Measurements from ENCODE around the gene ARHGEF19. TPM values are rescaled to one million over a fixed set of nuclear protein-coding genes. Genes with fewer than 3 reads are reported as not detected.
A peak's percentile ranks its signal among the peaks of the same experiment; 100 is the strongest.
"Not testable (repeated sequence)": the region's sequence is repeated elsewhere in the genome, so short reads cannot be mapped to it uniquely, and the experiment has no call there.

The ARHGEF19 gene
- total and polyA plus RNA-seq, 2 donors: 6.9 to 15.2 TPM

GRCh38 chr1:16172964-16173446 lies 39.4 kb downstream of the ARHGEF19 start:
- no peak for DNase-seq (ENCODE audit: extremely low spot score)
- WGBS: 73% methylated on average over 14 of the region's 14 CpGs
- Histone ChIP-seq H3K4me3 (ENCODE audit: low read depth, low read length) (no peak overlapping the region), H3K27ac (ENCODE audit: low read depth) (peak overlapping the region; percentile 81), H3K36me3 (ENCODE audit: insufficient read depth) (no peaks in the 10 kb centered on the region), H3K4me1 (ENCODE audit: insufficient read depth) (peaks cover 2% of the 10 kb centered on the region)

- Histone ChIP-seq H3K4me1 (ENCODE audit: insufficient read depth) (peaks cover 4% of the 10 kb centered on the region), H3K27ac (ENCODE audit: low read depth) (no peak overlapping the region), H3K36me3 (ENCODE audit: insufficient read depth) (no peaks in the 10 kb centered on the region), H3K4me3 (ENCODE audit: low read depth, low read length) (no peak overlapping the region)
- WGBS: 92% methylated on average over 15 of the region's 15 CpGs
- no peak for DNase-seq (ENCODE audit: extremely low spot score)
Measured at GRCh38 chr1:16172218-16172830, 40.1 kb downstream of the ARHGEF19 start.

GRCh38 chr1:16171314-16172151 lies 40.9 kb downstream of the ARHGEF19 start:
- no peak for DNase-seq (ENCODE audit: extremely low spot score)
- Histone ChIP-seq H3K4me3 (ENCODE audit: low read depth, low read length) (no peak overlapping the region), H3K4me1 (ENCODE audit: insufficient read depth) (peaks cover 4% of the 10 kb centered on the region), H3K27ac (ENCODE audit: low read depth) (no peak overlapping the region), H3K36me3 (ENCODE audit: insufficient read depth) (no peaks in the 10 kb centered on the region)
- WGBS: 90% methylated on average over 19 of the region's 19 CpGs

GRCh38 chr1:16170283-16170673 lies 42.2 kb downstream of the ARHGEF19 start:
- no peak for DNase-seq (ENCODE audit: extremely low spot score)
- Histone ChIP-seq H3K36me3 (ENCODE audit: insufficient read depth) (no peaks in the 10 kb centered on the region), H3K27ac (ENCODE audit: low read depth) (no peak overlapping the region), H3K4me1 (ENCODE audit: insufficient read depth) (peaks cover 2% of the 10 kb centered on the region), H3K4me3 (ENCODE audit: low read depth, low read length) (no peak overlapping the region)
- 97% methylated on average over 3 of the region's 3 CpGs for WGBS

GRCh38 chr1:16168622-16169360 lies 43.7 kb downstream of the ARHGEF19 start:
- Histone ChIP-seq H3K4me1 (ENCODE audit: insufficient read depth) (peaks cover 2% of the 10 kb centered on the region), H3K4me3 (ENCODE audit: low read depth, low read length) (no peak overlapping the region), H3K36me3 (ENCODE audit: insufficient read depth) (no peaks in the 10 kb centered on the region), H3K27ac (ENCODE audit: low read depth) (no peak overlapping the region)
- DNase-seq (ENCODE audit: extremely low spot score): no peak
- WGBS: 80% methylated on average over 13 of the region's 13 CpGs

- H3K36me3 ChIP-seq (ENCODE audit: insufficient read depth); H3K27ac ChIP-seq (ENCODE audit: low read depth): not testable (repeated sequence)
Measured at GRCh38 chr1:16168144-16168495, 44.3 kb downstream of the ARHGEF19 start.

GRCh38 chr1:16167331-16168143 lies 44.9 kb downstream of the ARHGEF19 start:
- Histone ChIP-seq H3K27ac (ENCODE audit: low read depth) (no peak overlapping the region), H3K36me3 (ENCODE audit: insufficient read depth) (no peaks in the 10 kb centered on the region), H3K4me3 (ENCODE audit: low read depth, low read length) (peak overlapping the region; percentile 36), H3K4me1 (ENCODE audit: insufficient read depth) (peaks cover 2% of the 10 kb centered on the region)
- WGBS: 6% methylated on average over 60 of the region's 60 CpGs
- no peak for DNase-seq (ENCODE audit: extremely low spot score)

More at GRCh38 chr1:16168144-16168495, 44.3 kb downstream of the ARHGEF19 start:
- not testable (repeated sequence) for H3K4me1 ChIP-seq (ENCODE audit: insufficient read depth); DNase-seq (ENCODE audit: extremely low spot score)
- WGBS: 66% methylated on average over 10 of the region's 10 CpGs
- peak overlapping the region; percentile 36 for H3K4me3 ChIP-seq (ENCODE audit: low read depth, low read length)

GRCh38 chr1:16166117-16166516 lies 46.3 kb downstream of the ARHGEF19 start:
- no peak for DNase-seq (ENCODE audit: extremely low spot score)
- no peaks in the 10 kb centered on the region for H3K36me3 ChIP-seq (ENCODE audit: insufficient read depth)
- H3K4me3 ChIP-seq (ENCODE audit: low read depth, low read length): no peak overlapping the region
- 46% methylated on average over 2 of the region's 2 CpGs for WGBS
- H3K27ac ChIP-seq (ENCODE audit: low read depth): no peak overlapping the region
- peaks cover 2% of the 10 kb centered on the region for H3K4me1 ChIP-seq (ENCODE audit: insufficient read depth)

- WGBS: 85% methylated on average over 7 of the region's 7 CpGs
- no peak for DNase-seq (ENCODE audit: extremely low spot score)
- H3K27ac ChIP-seq (ENCODE audit: low read depth): no peak overlapping the region
Measured at GRCh38 chr1:16165548-16165947, 46.9 kb downstream of the ARHGEF19 start.

GRCh38 chr1:16165073-16165364 lies 47.4 kb downstream of the ARHGEF19 start:
- no peaks in the 10 kb centered on the region for H3K36me3 ChIP-seq (ENCODE audit: insufficient read depth)
- WGBS: 67% methylated on average over 5 of the region's 5 CpGs
- no peak overlapping the region for H3K27ac ChIP-seq (ENCODE audit: low read depth)
- peaks cover 2% of the 10 kb centered on the region for H3K4me1 ChIP-seq (ENCODE audit: insufficient read depth)
- no peak for DNase-seq (ENCODE audit: extremely low spot score)
- no peak overlapping the region for H3K4me3 ChIP-seq (ENCODE audit: low read depth, low read length)

More at GRCh38 chr1:16165548-16165947, 46.9 kb downstream of the ARHGEF19 start:
- Histone ChIP-seq H3K4me1 (ENCODE audit: insufficient read depth) (peaks cover 2% of the 10 kb centered on the region), H3K36me3 (ENCODE audit: insufficient read depth) (no peaks in the 10 kb centered on the region), H3K4me3 (ENCODE audit: low read depth, low read length) (no peak overlapping the region)

- WGBS: 65% methylated on average over 17 of the region's 17 CpGs
- no peak for DNase-seq (ENCODE audit: extremely low spot score)
- H3K4me3 ChIP-seq (ENCODE audit: low read depth, low read length): no peak overlapping the region
- no peaks in the 10 kb centered on the region for H3K36me3 ChIP-seq (ENCODE audit: insufficient read depth)
- H3K4me1 ChIP-seq (ENCODE audit: insufficient read depth): peaks cover 2% of the 10 kb centered on the region
- no peak overlapping the region for H3K27ac ChIP-seq (ENCODE audit: low read depth)
Measured at GRCh38 chr1:16164213-16165072, 48.0 kb downstream of the ARHGEF19 start.

- not testable (repeated sequence) for H3K36me3 ChIP-seq (ENCODE audit: insufficient read depth); H3K4me3 ChIP-seq (ENCODE audit: low read depth, low read length); DNase-seq (ENCODE audit: extremely low spot score); H3K4me1 ChIP-seq (ENCODE audit: insufficient read depth); H3K27ac ChIP-seq (ENCODE audit: low read depth)
- WGBS: 93% methylated on average over 12 of the region's 12 CpGs
Measured at GRCh38 chr1:16163608-16164212, 48.7 kb downstream of the ARHGEF19 start.

Measured in urinary bladder (tissue), 4 donors.